IMR-90 (cell line): ENCODE results near the gene TRIM37. TPM values are rescaled to one million over a fixed set of nuclear protein-coding genes. Genes with fewer than 3 reads are reported as not detected.

ENCODE experiments used
- ATAC-seq: fragments of 200-7000 bp; cut with Tn5 transposase; 2 replicates; pipeline ENCODE4 v1.9.1; 2020; ENCODE audit warnings: low read depth, mild to moderate bottlenecking, moderate library complexity
- BruUV-seq: library from RNA; stranded (reverse); fragments of 400-500 nt; replicated peaks from 2 replicates; lab custom pipeline; 2021; lab: Mats Ljungman, UMichigan
- CTCF ChIA-PET: fragments of 300-600 bp; formaldehyde crosslinking; extraction: SDS; loops from one replicate; lab custom pipeline; 2021; ENCODE audit warnings: antibody characterized with exemption; lab: Yijun Ruan, JAX
- POLR2A ChIA-PET: fragments of 300-600 bp; sonication (Branson Sonifier 250); formaldehyde crosslinking; loops from one replicate; lab custom pipeline; 2022; ENCODE audit warnings: antibody characterized with exemption; ENCODE audit not compliant: unreplicated experiment; lab: Charles Lee
- DNase-seq: peaks from one replicate; pipeline ENCODE4 v3.0.0; 2013
- H2AFZ ChIP-seq: replicated peaks from 2 replicates; pipeline ENCODE3; 2013; ENCODE audit warnings: low read length, mild to moderate bottlenecking; ENCODE audit not compliant: poor library complexity
- H2AK5ac ChIP-seq: 2 replicates; pipeline ENCODE4 v1.6.1; 2013; ENCODE audit warnings: low read depth, low read length, inconsistent platforms
- H2AK9ac ChIP-seq: replicated peaks from 2 replicates; pipeline ENCODE3; 2013; ENCODE audit warnings: mild to moderate bottlenecking, low read depth, low read length, moderate library complexity; ENCODE audit not compliant: poor library complexity
- H2BK120ac ChIP-seq: 2 replicates; pipeline ENCODE4 v1.6.1; 2013; ENCODE audit warnings: low read depth, low read length, inconsistent platforms
- H2BK15ac ChIP-seq: 3 replicates; pipeline ENCODE4 v1.6.1; 2013; ENCODE audit warnings: low read depth, low read length, inconsistent platforms
- H2BK20ac ChIP-seq: 2 replicates; pipeline ENCODE4 v1.6.1; 2013; ENCODE audit warnings: low read depth, mild to moderate bottlenecking, inconsistent platforms, low read length, moderate library complexity
- H2BK5ac ChIP-seq: 2 replicates; pipeline ENCODE4 v1.6.1; 2013; ENCODE audit warnings: mild to moderate bottlenecking, low read depth, low read length, inconsistent platforms; ENCODE audit not compliant: poor library complexity, severe bottlenecking
- H3K14ac ChIP-seq: replicated peaks from 2 replicates; pipeline ENCODE4 v1.6.1; 2013; ENCODE audit warnings: low read depth, low read length, inconsistent platforms
- H3K18ac ChIP-seq: 2 replicates; pipeline ENCODE4 v1.6.1; 2013; ENCODE audit warnings: low read depth, low read length, control low read depth
- H3K23ac ChIP-seq: 2 replicates; pipeline ENCODE4 v1.6.1; 2013; ENCODE audit warnings: low read depth, low read length, inconsistent platforms
- H3K27ac ChIP-seq: 2 replicates; pipeline ENCODE4 v1.5.1; 2013; ENCODE audit warnings: mild to moderate bottlenecking, control low read depth, low read length; ENCODE audit not compliant: insufficient read depth
- H3K27me3 ChIP-seq: 2 replicates; pipeline ENCODE4 v1.6.1; 2013; ENCODE audit warnings: low read length; ENCODE audit not compliant: control insufficient read depth, insufficient read depth
- H3K36me3 ChIP-seq: 2 replicates; pipeline ENCODE4 v1.6.1; 2013; ENCODE audit warnings: low read length, mixed read lengths; ENCODE audit not compliant: control insufficient read depth, insufficient read depth
- H3K4ac ChIP-seq: 2 replicates; pipeline ENCODE4 v1.6.1; 2013; ENCODE audit warnings: low read depth, low read length, inconsistent platforms
- H3K4me1 ChIP-seq: 2 replicates; pipeline ENCODE4 v1.6.1; 2013; ENCODE audit warnings: low read length, mixed read lengths; ENCODE audit not compliant: control insufficient read depth, insufficient read depth
- H3K4me2 ChIP-seq: 2 replicates; pipeline ENCODE4 v1.6.1; 2013; ENCODE audit warnings: low read depth, mild to moderate bottlenecking, control low read depth, low read length, moderate library complexity
- H3K4me3 ChIP-seq: 2 replicates; pipeline ENCODE4 v1.5.1; 2013; ENCODE audit warnings: low read depth, mild to moderate bottlenecking, control low read depth, low read length, moderate library complexity; ENCODE audit not compliant: insufficient read depth
- H3K56ac ChIP-seq: 2 replicates; pipeline ENCODE4 v1.6.1; 2013; ENCODE audit warnings: low read length, inconsistent platforms; ENCODE audit not compliant: insufficient read depth; ENCODE audit errors: extremely low read depth
- H3K79me1 ChIP-seq, 2 experiments: 2 replicates each; pipeline ENCODE4 v1.6.1; 2013; ENCODE audit warnings: low read length in 2 of 2, inconsistent platforms in 1 of 2, low read depth in 1 of 2
- H3K9ac ChIP-seq: 2 replicates; pipeline ENCODE4 v1.6.1; 2013; ENCODE audit warnings: low read depth, low read length, control low read depth
- H3K9me1 ChIP-seq: 2 replicates; pipeline ENCODE4 v1.6.1; 2013; ENCODE audit warnings: low read length, inconsistent platforms; ENCODE audit not compliant: insufficient read depth
- H3K9me3 ChIP-seq: 2 replicates; pipeline ENCODE4 v1.6.1; 2013; ENCODE audit warnings: low read length; ENCODE audit not compliant: control insufficient read depth, insufficient read depth
- H4K20me1 ChIP-seq: 2 replicates; pipeline ENCODE4 v1.6.1; 2013; ENCODE audit warnings: low read length, inconsistent platforms; ENCODE audit not compliant: insufficient read depth
- H4K5ac ChIP-seq: 2 replicates; pipeline ENCODE4 v1.6.1; 2013; ENCODE audit warnings: mild to moderate bottlenecking, low read depth, low read length, control low read depth
- H4K8ac ChIP-seq, 2 experiments: 2 replicates each; pipeline ENCODE4 v1.6.1; 2013; ENCODE audit warnings: low read depth in 2 of 2, low read length in 2 of 2, control low read depth in 1 of 2, inconsistent platforms in 1 of 2
- H4K91ac ChIP-seq: 2 replicates; pipeline ENCODE4 v1.6.1; 2013; ENCODE audit warnings: low read depth, low read length, inconsistent platforms; ENCODE audit not compliant: insufficient read depth
- CHD1 ChIP-seq: IDR thresholded peaks from 2 replicates; pipeline ENCODE4 v1.6.1; 2012; ENCODE audit warnings: low read depth, low read length, improper control_type of control experiment
- MAZ ChIP-seq: IDR thresholded peaks from 2 replicates; pipeline ENCODE4 v1.6.1; 2012; ENCODE audit warnings: low read depth, mild to moderate bottlenecking, low read length, improper control_type of control experiment, moderate library complexity, borderline replicate concordance
- MXI1 ChIP-seq: IDR thresholded peaks from 2 replicates; pipeline ENCODE4 v1.6.1; 2012; ENCODE audit warnings: low read depth, mild to moderate bottlenecking, low read length, moderate library complexity, borderline replicate concordance
- POLR2A ChIP-seq: IDR thresholded peaks from 2 replicates; pipeline ENCODE4 v1.6.1; 2012; ENCODE audit warnings: mild to moderate bottlenecking, low read depth, low read length
- SMC3 ChIP-seq: fragments of 150-350 bp; IDR thresholded peaks from 2 replicates; pipeline ENCODE4 v1.6.1; 2016; ENCODE audit warnings: low read depth, mild to moderate bottlenecking, antibody characterized with exemption, low read length, moderate library complexity
- WGBS, 2 experiments: methylation state at CpG; one replicate each; pipeline versions ENCODE4 v1.1.5 to v1.1.7; 2013; ENCODE audit warnings: missing lambda C conversion rate in 2 of 2; ENCODE audit not compliant: insufficient read length in 1 of 2; ENCODE audit errors: extremely low coverage in 2 of 2; 5-methylcytosine and 5-hydroxymethylcytosine counted together
- dilution Hi-C: fragments of 300-500 bp; cut with HindIII; formaldehyde crosslinking; loops from one replicate; pipeline ENCODE4 v1.14.3; 2018; ENCODE audit warnings: low sequenced_read_pairs; ENCODE audit not compliant: unreplicated experiment
- in situ Hi-C: fragments of 300-500 bp; cut with MboI; formaldehyde crosslinking; loops from 3 replicates; pipeline ENCODE4 v1.14.3; 2019; ENCODE audit warnings: low sequenced_read_pairs, inconsistent platforms, mixed read lengths
- intact Hi-C: fragments of 100-400 bp; cut with micrococcal nuclease; formaldehyde crosslinking; loops from 2 replicates; pipeline ENCODE4 v1.10.0; 2022
- polyA plus RNA-seq, 3 experiments: library from polyadenylated mRNA; depleted of rRNA; stranded (reverse); fragments of >200 nt; gene quantifications; 2 replicates each; pipeline ENCODE4 v1.2.3, GENCODE V29; 2012; ENCODE audit warnings: low replicate concordance in 1 of 3
- total RNA-seq: library from RNA; depleted of rRNA; stranded (reverse); fragments of >200 nt; gene quantifications from 2 replicates; pipeline ENCODE4 v1.2.3, GENCODE V29; 2012
- TF ChIP-seq, protein P1 (sequence below): conservative IDR thresholded peaks from 2 replicates; pipeline ENCODE4 v1.5.1; 2012; ENCODE audit warnings: mild to moderate bottlenecking, low read depth, low read length, improper control_type of control experiment

Gene TRIM37
- total and polyA plus RNA-seq, 2 of the 4 experiments (the other 2 are of a cell fraction): 12.1 to 24.9 TPM

DNA sequence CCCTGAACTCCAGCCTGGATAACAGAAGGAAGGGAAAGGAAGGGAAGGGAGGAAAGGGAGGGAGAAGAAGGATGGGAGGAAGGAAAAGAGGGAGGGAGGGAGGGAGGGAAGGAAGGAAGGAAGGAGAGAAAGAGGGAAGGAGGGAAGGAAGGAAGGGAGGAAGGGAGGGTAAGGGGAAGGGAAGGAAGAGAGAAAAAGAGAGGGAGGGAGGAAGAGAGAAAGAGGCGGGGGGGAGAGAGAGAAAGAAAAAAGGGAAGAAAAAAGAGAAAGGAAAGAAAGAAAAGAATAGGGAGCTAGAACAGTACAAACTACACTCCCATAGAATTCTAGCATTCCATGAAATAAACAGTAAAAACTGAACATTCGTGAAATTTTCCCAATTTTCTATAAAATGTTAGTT lies 23.1 kb upstream of the TRIM37 start:
- no peak overlapping the region for H3K9ac ChIP-seq
- no CpG with 5 or more reads among the region's 2 CpGs for WGBS, 2 experiments
- H2AK5ac ChIP-seq: no peak overlapping the region
- in situ Hi-C loops: no loop called here
- no peak overlapping the region for H3K4me2 ChIP-seq
- ATAC-seq (no peak), DNase-seq (no peak)
- H2BK20ac ChIP-seq: no peak overlapping the region
- H3K9me3 ChIP-seq: no peaks in the 10 kb centered on the region
- dilution Hi-C loops: no loop called here
- H3K18ac ChIP-seq: no peak overlapping the region
- no peak overlapping the region for H3K4ac ChIP-seq
- H2AFZ ChIP-seq: no peak overlapping the region
- no peak overlapping the region for H2AK9ac ChIP-seq
- TF ChIP-seq POLR2A: no peak
- no peak for TF ChIP-seq SMC3
- no peak for TF ChIP-seq MXI1
- TF ChIP-seq MAZ: no peak
- TF ChIP-seq, protein P1, sequence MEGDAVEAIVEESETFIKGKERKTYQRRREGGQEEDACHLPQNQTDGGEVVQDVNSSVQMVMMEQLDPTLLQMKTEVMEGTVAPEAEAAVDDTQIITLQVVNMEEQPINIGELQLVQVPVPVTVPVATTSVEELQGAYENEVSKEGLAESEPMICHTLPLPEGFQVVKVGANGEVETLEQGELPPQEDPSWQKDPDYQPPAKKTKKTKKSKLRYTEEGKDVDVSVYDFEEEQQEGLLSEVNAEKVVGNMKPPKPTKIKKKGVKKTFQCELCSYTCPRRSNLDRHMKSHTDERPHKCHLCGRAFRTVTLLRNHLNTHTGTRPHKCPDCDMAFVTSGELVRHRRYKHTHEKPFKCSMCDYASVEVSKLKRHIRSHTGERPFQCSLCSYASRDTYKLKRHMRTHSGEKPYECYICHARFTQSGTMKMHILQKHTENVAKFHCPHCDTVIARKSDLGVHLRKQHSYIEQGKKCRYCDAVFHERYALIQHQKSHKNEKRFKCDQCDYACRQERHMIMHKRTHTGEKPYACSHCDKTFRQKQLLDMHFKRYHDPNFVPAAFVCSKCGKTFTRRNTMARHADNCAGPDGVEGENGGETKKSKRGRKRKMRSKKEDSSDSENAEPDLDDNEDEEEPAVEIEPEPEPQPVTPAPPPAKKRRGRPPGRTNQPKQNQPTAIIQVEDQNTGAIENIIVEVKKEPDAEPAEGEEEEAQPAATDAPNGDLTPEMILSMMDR: no peak
- TF ChIP-seq CHD1: no peak
- no peaks in the 10 kb centered on the region for H3K4me1 ChIP-seq
- CTCF ChIA-PET: interaction anchor here (1.0 kb wide), 1 partner anchor 34 kb away, joined by 3 read pairs; no protein-coding TSS in a partner anchor
- H2BK15ac ChIP-seq: no peak overlapping the region
- H3K4me3 ChIP-seq: no peak overlapping the region
- H4K5ac ChIP-seq: no peak overlapping the region
- peaks cover 20 to 48% of the 10 kb centered on the region in 2 experiments for H3K79me1 ChIP-seq
- no peak overlapping the region for H3K23ac ChIP-seq
- H3K36me3 ChIP-seq: peaks cover 4% of the 10 kb centered on the region
- intact Hi-C loops: no loop called here
- H2BK5ac ChIP-seq: no peak overlapping the region
- H3K56ac ChIP-seq: no peak overlapping the region
- POLR2A ChIA-PET: no interaction called here
- H3K27me3 ChIP-seq: no peaks in the 10 kb centered on the region
- no peak overlapping the region for H4K91ac ChIP-seq
- H4K8ac ChIP-seq: no peak overlapping the region
- H2BK120ac ChIP-seq: no peak overlapping the region
- BruUV-seq: no TSS peak
- H3K14ac ChIP-seq: no peak overlapping the region
- no peak overlapping the region for H3K27ac ChIP-seq
- peaks cover 3% of the 10 kb centered on the region; the same call in 1 of the 2 replicates for H4K20me1 ChIP-seq
- no peaks in the 10 kb centered on the region; the same call in none of the 2 replicates for H3K9me1 ChIP-seq
